ENCODE data around the gene ARID3B.
"Not testable (repeated sequence)": the region's sequence is repeated elsewhere in the genome, so short reads cannot be mapped to it uniquely, and the experiment has no call there.

ARID3B gene

DNA sequence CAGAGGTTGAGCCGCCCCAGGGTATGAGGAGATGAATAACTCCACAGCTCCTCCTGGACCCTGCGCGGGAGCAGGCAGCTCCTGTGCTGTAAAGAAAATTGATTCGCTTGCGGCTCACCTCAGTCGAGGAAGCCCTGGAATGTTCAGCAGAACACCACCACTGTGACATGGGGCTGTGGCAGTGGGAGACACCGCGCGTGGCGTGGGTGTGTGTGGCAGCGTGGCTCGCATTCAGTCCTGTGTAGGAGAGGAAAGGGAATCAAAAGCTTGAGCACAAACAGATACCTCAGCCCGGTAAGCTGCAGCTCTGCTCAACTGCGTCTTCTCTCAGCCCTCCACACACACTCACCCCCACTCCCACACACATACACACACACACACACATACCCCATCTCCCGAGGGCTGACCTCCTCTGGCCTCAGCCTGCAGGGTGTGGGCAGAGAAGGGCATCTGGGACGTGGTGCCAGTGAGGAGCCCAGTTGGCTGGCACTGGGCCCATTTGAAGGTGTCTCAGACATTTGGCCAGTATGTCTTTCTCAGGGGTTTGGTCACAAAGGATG lies 56.2 kb downstream of the ARID3B start:
- not testable (repeated sequence) for H3K4me3 ChIP-seq (ENCODE audit: low read length); DNase-seq (ENCODE audit: low read depth, low spot score)

DNA sequence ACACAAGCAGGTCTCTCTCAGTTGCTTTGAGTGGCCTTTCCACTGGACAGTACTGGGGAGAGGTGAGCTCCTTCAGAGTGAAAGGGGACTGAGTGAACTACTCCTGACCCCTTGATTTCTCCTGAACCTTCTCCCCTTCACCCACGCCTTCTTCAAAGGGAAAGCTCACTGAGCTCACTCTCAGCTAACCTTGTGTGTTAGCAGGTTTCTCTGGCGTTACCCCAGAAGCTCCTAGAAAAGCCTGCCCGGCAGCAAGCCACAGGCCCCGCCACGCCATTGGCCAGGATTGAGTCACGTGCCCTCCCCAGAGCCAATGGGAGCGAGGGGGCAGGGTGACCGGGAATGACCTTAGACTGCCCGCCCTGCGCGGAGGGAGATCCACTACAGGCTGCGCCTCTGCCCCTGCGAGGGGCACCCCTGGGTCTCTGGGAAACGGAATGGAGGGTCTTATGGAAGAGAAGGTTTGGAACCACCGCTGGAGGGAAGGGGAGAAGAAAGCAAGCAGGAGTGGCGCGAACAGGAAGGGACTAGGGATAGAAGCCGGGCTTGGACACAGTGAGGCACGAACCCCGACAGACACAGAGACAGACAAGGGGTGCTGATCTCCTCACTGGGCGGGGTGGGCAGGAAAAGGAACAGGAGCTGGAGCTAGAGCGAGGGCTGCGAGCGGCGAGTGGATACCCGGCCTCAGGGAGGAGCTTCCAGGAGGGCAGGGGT lies 57.3 kb downstream of the ARID3B start:
- peak overlapping the region; percentile 61 for H3K4me3 ChIP-seq (ENCODE audit: low read length)
- peak; percentile 65 for DNase-seq (ENCODE audit: low read depth, low spot score)

DNA sequence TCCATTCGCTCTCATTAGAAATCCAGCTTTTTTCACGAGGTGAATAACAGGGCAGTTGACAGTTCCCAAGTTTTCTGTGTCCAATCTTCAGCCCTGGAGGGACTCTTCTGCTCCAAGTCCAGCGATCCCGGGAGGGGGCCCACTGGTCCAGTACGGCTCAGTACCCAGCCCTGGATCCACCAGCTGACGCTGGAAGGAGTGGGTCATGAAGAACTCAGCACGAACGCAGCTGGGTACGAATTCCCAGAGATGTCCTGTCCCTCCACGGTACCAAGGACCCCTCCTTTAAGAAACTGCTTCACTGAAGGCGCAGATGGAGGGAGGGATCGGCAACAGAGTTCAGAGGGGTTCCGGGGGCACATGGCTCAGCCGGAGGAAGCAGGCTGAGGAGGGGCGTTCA lies 58.1 kb downstream of the ARID3B start:
- DNase-seq (ENCODE audit: low read depth, low spot score) = no peak
- H3K4me3 ChIP-seq (ENCODE audit: low read length) = no peak overlapping the region

DNA sequence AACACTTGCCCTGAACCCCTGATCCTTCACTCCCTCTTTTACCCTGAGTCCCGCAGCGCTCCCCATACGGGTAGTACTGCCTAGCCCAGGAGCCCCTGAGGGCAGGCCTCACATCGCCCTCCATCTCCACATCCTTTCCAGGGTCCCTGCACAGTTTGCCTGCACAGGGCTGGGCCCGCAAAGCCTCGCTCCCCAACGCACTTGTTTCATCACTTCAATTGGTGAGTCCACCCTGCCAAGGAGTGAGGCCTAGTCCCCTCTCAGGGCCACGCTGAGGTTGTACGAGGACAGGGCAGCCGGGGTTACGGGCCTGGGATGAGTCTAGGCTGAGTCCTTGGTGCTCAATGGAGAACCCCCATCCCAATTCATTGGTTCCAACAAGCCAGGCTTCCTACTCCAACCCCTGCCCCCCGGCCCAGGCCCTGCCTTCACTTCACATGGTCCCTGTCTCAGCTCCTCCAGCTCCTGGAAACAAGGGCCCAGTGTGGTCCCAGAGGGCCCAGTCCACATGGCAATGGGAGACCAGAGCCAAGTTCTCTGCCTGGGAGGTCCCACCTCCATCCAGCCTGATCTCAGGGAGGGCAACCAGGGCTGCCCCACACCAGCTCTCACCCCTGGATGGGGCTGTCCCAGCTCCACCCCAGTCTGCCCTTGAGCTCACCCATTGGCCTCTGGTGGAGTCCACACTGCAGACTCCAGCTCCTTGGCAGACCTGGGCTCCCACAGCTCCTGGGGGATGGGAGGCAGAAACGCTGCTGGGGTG lies 62.2 kb downstream of the ARID3B start:
- no peak for DNase-seq (ENCODE audit: low read depth, low spot score)
- no peak overlapping the region for H3K4me3 ChIP-seq (ENCODE audit: low read length)

DNA sequence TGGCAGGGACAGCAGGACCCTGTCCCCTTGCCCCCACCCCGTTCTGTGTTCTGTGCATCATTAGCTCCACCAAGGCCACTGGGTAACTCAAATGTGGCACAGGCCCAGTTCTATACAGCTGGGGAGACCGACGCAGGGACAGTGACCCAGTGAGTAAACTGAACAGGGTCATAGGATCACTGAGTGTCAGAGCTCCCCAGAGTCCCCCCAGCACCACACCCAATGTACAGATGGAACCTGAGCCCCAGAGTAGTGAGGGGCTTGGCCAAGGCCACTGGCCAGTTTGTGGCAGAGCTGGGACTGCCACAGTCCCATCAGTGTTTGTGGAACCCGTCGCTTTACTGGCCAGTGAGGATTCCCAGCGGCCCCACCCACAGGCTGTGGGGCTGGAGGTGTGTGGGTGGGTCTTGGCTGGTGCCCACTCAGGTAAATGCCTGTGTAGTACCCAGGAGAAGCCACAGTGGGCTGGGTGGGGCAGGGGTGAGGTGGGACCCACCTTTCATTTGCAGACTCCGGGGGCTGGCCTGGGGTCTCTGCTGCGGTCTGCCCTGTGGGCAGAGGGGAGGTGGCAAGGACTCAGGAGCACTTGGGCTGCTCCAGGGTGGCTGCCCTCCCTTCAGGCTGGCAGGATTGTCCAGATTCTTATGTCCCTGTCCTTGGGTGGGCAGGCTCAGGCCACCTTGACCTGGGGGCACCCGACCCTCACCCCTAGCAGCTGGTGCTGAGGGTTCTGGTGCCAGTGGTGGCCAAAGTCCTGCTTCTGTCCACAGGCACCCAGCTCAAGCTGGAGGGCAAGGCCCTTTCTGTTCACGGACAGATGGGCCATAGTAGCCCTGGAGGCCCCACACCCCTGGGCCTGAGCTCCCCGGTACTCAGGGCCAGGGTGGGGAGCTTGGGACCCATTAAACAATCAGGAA lies 63.0 kb downstream of the ARID3B start:
- no peak overlapping the region for H3K4me3 ChIP-seq (ENCODE audit: low read length)
- DNase-seq (ENCODE audit: low read depth, low spot score) = no peak

DNA sequence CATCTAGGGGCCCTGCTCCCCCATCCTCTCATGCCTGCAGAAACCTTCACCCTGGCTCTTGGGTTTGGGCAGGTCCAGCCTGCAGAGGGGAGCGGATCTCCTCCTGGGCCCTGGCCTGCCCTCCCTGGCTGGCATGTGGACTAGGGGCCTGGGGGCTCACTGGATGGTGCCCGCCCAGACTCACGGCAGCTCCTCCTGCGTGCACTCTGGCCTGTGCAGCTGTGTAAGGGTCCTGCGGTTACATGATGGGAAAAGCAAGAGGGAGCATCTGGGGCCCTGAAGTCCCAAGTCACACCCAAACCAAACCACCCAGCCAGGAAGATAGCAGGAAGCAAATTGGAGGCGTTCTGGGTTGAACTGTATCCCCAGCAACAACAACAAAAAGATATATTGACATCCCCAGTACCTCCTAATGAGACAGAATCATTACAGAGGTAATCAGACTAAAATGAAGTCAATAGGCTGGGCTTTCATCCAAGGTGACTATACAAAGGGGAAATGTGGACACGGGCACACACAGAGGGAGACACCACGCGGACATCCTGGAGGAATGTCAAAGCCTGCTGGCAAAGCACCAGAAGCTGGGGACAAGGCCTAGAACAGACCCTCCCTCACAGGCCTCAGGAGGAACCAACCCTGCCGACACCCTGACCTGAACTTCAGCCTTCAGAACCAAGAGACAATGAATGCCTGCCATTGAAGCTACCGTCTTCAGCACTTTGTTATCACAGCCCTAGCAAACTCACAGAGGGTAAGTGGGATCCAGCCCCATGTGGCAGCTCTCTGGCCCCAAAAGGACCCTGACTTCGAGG lies 64.2 kb downstream of the ARID3B start:
- no peak overlapping the region for H3K4me3 ChIP-seq (ENCODE audit: low read length)
- DNase-seq (ENCODE audit: low read depth, low spot score) = no peak

DNA sequence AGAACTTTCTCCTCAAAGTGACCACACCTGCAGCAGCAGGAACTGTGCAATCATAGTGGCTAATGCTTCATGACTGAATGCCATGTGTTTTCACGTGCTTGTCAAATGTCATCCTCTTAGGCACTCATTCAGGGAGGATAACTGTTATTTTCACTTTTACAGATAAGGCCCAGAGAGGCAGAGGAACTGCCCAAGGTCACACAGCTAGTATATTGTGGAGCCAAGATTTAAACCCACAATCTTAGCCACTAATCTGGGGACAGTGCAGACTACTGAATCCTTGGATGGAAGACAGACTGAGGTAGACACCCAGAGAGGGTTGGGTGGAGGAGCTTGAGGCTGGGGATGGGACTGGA lies 64.8 kb downstream of the ARID3B start:
- H3K4me3 ChIP-seq (ENCODE audit: low read length) = no peak overlapping the region
- no peak for DNase-seq (ENCODE audit: low read depth, low spot score)

DNA sequence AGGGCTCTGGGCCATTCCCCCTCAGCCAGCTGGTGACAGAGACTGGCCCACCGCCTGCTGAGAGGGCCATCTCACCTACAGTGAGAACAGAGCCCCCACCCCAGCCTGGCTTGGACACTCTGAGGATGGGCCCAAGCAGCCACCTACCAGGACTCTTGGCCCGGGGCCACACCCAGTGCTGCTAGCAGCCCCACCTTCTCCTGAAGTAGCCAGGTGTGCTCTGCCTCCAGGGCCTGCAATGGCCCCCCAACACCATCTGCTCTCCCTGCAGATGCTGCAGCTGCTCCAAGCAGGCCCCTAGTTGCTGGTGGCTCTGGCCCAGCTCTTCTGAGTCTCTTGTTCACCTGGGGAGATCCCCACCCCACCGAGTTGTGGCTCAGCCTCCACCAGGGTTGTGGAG lies 67.8 kb downstream of the ARID3B start:
- no peak overlapping the region for H3K4me3 ChIP-seq (ENCODE audit: low read length)
- DNase-seq (ENCODE audit: low read depth, low spot score) = no peak

DNA sequence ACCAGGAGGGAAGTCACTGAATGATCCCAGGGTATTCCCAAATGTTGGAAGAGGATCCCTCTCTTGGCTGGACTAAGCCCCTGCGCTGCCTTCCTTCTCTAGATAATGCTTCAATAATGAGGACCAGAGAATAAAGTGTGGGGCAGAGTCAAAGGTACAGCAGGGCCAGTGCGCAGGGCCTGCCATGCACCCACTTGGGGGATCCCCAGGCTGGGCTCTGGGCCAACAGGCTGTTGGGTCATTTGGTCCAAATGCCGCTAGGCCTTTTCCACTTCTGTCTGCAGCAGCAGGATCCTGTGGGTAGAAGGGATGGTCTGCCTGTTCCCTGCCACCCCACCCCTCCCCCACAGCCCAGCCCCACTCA lies 68.9 kb downstream of the ARID3B start:
- no peak for DNase-seq (ENCODE audit: low read depth, low spot score)
- no peak overlapping the region for H3K4me3 ChIP-seq (ENCODE audit: low read length)

DNA sequence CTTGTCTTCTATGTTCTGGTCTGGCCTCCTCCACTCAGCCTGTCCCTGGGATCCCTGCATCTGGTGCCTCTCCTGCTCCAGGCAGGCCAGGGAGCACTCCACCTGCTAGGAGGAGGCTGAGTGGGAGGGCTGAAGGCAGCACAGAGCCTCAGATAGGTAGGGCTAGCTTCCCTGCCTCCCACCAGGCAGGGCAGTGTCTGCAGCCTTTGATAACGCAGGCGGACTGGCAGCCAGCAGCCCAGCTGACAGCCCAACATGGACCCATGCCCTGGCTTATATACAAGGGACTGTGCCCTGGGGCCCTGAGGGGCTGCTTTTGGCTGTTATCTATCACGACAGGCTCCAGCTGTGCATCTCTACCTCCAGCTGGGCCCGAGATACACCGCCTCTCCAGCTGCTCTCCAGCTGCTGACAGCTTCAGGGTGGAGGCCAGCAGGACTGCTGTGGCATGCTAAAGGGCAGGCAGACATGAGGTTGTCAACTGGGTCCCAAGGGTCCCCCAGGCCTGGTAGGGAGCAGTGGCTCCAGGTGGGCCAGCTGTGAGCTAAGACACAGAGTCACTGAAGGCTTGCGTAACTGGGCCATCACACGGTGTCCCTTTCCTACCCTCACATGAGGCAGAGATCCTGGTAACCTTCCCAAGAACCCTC lies 69.4 kb downstream of the ARID3B start:
- no peak overlapping the region for H3K4me3 ChIP-seq (ENCODE audit: low read length)
- no peak for DNase-seq (ENCODE audit: low read depth, low spot score)

DNA sequence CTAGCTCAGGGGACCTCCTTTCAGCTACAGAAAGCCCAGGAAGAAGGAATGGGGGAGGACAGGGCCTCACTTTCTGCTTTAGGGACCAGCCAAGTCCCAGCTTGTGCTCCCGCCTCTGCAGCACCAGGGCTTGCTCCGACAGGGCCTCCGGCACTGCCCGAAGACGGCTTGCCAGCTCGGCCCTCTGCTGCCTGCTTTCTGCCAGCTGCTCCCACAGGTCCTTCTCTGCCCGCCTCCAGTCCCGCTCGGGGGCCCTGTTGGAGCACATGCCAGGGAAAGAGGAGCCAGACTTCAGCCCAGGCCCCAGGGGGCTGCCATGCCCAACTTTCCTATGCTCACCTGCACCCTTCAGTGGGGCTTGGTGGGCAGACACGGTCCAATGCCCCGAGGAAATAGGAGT lies 70.3 kb downstream of the ARID3B start:
- H3K4me3 ChIP-seq (ENCODE audit: low read length) = no peak overlapping the region
- DNase-seq (ENCODE audit: low read depth, low spot score) = no peak

DNA sequence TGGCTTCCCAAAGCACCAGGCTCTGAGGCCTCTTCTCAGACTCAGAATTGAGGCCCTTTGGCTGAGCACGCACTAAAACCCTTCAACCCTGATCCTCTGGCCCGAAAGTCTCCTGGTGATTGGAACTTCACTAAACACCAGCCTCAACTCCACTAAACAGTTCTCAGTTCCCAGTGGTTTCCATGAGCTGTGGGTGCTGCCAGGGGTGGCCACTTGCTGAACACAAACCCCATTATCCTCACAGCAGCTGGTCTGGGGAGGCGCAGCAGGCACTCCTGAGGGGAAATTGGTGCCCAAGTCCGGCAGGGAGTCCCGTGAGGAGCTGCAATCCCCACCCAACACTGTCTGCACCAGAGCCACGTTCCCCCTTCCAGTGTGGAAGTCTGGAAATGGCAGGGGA lies 70.8 kb downstream of the ARID3B start:
- H3K4me3 ChIP-seq (ENCODE audit: low read length) = no peak overlapping the region
- DNase-seq (ENCODE audit: low read depth, low spot score) = no peak

DNA sequence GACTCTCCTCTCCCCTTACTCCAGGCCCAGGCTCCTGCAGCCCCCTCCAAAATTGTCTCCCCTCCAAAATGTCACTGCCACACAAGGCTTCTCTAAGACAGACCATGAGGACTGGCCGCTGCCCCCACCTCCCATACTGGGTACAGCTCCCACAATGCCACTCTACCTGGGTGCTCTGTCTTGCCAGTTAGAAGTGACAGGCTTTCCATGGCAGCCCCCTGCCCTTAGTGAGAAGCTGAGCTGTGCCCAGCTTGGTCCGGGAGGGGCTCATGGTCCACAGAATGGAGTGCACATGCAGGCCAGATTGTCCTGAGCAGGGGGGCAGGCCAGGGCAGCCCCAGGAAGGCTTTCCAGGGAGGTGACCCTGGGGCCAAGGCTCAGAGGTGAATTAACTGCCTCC lies 71.7 kb downstream of the ARID3B start:
- no peak overlapping the region for H3K4me3 ChIP-seq (ENCODE audit: low read length)
- DNase-seq (ENCODE audit: low read depth, low spot score) = no peak

DNA sequence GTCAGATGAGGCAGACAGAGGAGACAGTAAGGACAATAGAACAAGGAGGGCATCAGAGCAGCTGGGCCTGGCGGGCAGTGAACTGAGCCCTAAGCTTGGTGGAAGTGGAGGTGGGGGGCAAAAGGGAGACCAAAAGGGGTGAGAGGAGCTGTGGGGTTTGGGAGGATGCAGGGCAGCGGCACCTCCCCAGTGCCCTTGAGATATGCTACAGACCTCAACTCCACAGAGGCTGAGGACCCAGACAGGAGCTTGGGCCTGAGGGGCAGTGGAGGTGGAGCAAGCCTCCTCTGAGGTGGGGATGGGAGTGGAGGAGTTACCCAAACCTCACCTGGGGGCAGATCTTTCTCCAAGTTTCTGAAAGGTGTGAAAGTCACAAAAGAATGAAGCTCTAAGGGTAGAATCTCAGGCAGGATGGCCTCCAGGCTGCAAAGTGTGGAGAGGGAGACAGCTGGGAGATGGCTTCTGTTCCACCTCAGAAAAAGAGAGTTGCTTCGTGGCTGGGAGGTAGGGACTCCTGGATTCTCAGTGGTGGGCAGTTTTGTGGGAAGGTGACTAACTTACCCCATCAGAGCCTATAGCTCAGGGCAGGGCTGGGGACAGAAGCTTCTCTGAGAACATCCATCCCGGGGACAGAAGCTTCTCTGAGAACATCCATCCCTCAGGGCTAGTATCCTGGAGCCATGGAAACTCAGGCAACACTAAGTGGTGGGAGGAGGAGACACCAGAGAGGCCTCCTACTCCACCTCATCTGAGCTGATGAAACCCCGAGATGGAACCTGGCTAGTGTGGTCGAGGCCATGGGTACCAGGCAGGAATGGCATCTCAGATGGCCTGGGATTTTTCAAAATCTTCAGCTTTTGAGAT lies 72.3 kb downstream of the ARID3B start:
- DNase-seq (ENCODE audit: low read depth, low spot score) = no peak
- H3K4me3 ChIP-seq (ENCODE audit: low read length) = no peak overlapping the region

DNA sequence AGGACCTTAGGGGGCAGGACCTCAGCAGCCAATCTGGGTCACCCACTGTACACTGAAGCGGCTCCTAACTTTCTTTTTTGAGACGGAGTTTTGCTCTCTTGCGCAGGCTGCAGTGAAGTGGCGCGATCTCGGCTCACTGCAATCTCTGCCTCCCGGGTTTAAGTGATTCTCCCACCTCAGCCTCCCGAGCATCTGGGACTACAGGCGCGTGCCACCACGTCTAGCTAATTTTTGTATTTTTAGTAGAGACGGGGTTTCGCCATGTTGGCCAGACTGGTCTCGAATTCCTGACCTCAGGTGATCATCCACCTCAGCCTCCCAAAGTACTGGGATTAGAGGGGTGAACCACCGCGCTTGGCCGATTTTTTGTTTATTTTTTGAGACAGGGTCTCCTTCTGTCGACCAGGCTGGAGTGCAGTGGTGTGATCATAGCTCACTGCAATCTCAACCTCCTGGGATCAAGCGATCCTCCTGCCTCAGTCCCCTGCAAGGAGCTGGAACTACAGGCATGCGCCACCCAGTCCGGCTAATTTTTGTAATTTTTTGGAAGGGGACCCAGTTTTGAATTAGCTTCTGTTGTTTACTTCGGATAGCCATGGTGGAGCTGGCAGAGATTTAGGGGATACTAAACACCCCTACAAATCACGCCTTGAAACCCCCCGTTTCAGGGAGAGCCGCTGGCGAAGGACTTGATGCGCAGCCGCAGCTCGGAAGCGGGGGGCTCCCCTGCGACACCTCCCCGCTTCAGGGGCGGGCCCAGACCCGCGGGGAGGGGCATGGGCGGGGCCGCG lies 73.1 kb downstream of the ARID3B start:
- no peak for DNase-seq (ENCODE audit: low read depth, low spot score)
- H3K4me3 ChIP-seq (ENCODE audit: low read length) = peak overlapping the region; percentile 83

DNA sequence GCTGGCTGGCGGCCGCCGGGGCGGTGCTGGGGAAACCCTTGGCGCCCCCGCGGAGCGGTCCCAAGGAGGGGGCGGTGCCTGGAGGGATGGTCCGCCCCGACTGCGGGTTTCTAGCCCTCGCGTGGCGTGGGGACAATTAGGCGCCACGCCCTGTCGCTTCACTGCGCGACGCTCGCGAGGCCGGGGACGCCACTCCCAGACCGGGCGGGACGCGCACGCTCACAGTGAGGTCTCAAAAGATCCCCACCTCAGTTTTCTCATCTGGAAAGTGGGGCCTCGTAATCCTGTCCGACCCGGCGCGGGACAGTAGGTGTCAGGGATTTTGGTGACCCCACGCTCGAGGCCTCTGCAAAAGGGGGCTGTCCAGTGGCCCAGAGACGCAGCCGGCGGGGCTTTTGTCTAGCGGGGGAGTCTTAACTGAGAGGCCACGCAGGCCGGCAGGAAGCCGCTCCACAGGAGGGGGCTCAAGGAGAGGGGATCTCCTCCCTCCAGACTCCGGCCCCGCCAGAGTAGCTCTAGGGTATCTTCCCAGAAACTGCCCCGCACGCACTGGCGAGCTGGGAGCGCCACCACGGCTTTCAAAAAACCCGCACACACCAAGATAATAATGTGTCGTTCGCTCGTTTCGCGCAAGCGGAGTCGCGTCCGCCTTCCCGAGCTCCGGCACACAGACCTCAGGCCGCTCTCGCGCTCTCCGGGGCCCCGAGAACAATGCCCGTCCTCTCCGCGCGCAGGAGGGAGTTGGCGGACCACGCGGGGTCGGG lies 73.9 kb downstream of the ARID3B start:
- DNase-seq (ENCODE audit: low read depth, low spot score) = peak; percentile 75
- H3K4me3 ChIP-seq (ENCODE audit: low read length) = peak overlapping the region; percentile 83

Measured in Jurkat, Clone E6-1 (cell line).